Psoas muscle (tissue), 8 donors: ENCODE results near the gene WNT6. TPM values are rescaled to one million over a fixed set of nuclear protein-coding genes. Genes with fewer than 3 reads are reported as not detected.
A peak's percentile ranks its signal among the peaks of the same experiment; 100 is the strongest.

ENCODE experiments used
- ATAC-seq, 4 donors: fragments of 200-7000 bp; cut with Tn5 transposase; one replicate each; pipeline ENCODE4 v1.9.1; 2020; ENCODE audit warnings: moderate library complexity in 3 of 4, mild to moderate bottlenecking in 2 of 4
- DNase-seq, 2 donors: peaks; one replicate each; pipeline ENCODE4 v3.0.0-alpha.2; 2020
- H3K27ac ChIP-seq: fragments of 200-600 bp; one replicate; pipeline ENCODE4 v1.8.0; 2022
- H3K27me3 ChIP-seq, 3 donors: fragments of 200-600 bp in 1 of 3; one replicate each; pipeline versions ENCODE4 v1.6.1 to v1.8.0; 2013 to 2022; ENCODE audit warnings: low read length in 2 of 3, mild to moderate bottlenecking in 2 of 3, moderate library complexity in 1 of 3; ENCODE audit not compliant: insufficient read depth in 3 of 3
- H3K36me3 ChIP-seq, 2 donors: fragments of 200-600 bp in 1 of 2; one replicate each; pipeline versions ENCODE4 v1.6.1 to v1.8.0; 2013 to 2022; ENCODE audit warnings: low read depth in 1 of 2, mild to moderate bottlenecking in 1 of 2, moderate library complexity in 1 of 2; ENCODE audit not compliant: insufficient read depth in 1 of 2
- H3K4me1 ChIP-seq: fragments of 200-600 bp; one replicate; pipeline ENCODE4 v1.8.0; 2022
- H3K4me3 ChIP-seq: fragments of 200-600 bp; one replicate; pipeline ENCODE4 v1.8.0; 2022; ENCODE audit warnings: mild to moderate bottlenecking
- H3K9me3 ChIP-seq: fragments of 200-600 bp; one replicate; pipeline ENCODE4 v1.8.0; 2022
- WGBS, 3 donors: extraction: QIAGEN DNeasy Blood & Tissue Kit; methylation state at CpG; one replicate each; pipeline versions ENCODE4 v1.1.6 to v1.1.7; 2013; 5-methylcytosine and 5-hydroxymethylcytosine counted together
- intact Hi-C, 2 donors: fragments of 100-400 bp; cut with DNase I; formaldehyde crosslinking; loops; one replicate each; pipeline versions ENCODE4 v1.11.0 to v1.14.2; 2022
- polyA plus RNA-seq, 3 donors: library from polyadenylated mRNA; stranded (reverse); fragments of 200-250 nt; gene quantifications; one replicate each; pipeline ENCODE4 v1.2.3, GENCODE V29; 2013
- total RNA-seq, 4 donors: library from RNA; stranded (reverse); fragmentation: NEBNext Ultra II Directional in 2 of 4; extraction: Animal tissue kit (Norgen Biotek cat#: 25700) in 2 of 4; gene quantifications; one replicate each; pipeline versions ENCODE4 v1.2.1 to v1.2.4, GENCODE V29; 2021 to 2023
- TF ChIP-seq, protein P1 (sequence below): fragments of 200-600 bp; IDR thresholded peaks from one replicate; pipeline ENCODE4 v1.8.0; 2022; ENCODE audit warnings: antibody characterized with exemption
- donor health status: healthy with polysubstance abuse.
- donor health status: DM: no; HTN: no; CAD: no; lungs with moderate emphysema.
- donor health status: Bipolar disorder and iron deficiency.
- donor health status: healthy.
- donor health status: DM: yes; HTN: yes; CAD: no.
- donor health status: DM: no; HTN: no; CAD: no.
- donor health status: DM: no; HTN: no; CAD: no.
- donor health status: DM: yes; HTN: yes; CAD: no.

Gene WNT6
- total and polyA plus RNA-seq, 7 donors: 0.05 to 1.0 (median 0.20) TPM

DNA sequence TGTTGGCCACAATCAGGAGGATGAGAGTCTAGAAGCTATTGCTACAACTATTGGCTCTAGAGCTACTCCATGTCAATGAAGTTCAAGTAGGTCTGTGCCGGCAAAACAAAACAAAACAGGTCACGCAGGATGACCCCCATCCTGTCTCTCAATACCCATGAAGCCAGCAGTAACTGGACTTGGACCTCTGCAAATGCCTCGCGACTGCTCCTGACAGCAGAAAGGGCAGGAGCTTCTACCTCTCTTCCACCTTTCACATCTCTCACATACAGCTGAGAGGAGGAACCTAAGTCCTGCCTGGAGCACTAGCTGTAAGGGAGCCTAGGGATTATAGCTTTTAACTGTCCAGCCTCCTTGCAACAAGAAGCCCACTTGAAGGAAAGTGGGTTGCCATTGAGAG is 44.0 kb upstream of the WNT6 start:
- ATAC-seq (no peak), DNase-seq (no peak)
- WGBS, 3 donors: 87 to 89% (median 89%) methylated on average over 4 of the region's 4 CpGs
- intact Hi-C loops: no loop called here
- Histone ChIP-seq H3K27me3 (no peaks in the 10 kb centered on the region), H3K27ac (peak overlapping the region; percentile 75), H3K4me1 (peaks cover 25% of the 10 kb centered on the region), H3K9me3 (no peaks in the 10 kb centered on the region), H3K36me3 (peaks cover 0 to 40% of the 10 kb centered on the region in 2 donors), H3K4me3 (no peak overlapping the region)
- TF ChIP-seq, protein P1, sequence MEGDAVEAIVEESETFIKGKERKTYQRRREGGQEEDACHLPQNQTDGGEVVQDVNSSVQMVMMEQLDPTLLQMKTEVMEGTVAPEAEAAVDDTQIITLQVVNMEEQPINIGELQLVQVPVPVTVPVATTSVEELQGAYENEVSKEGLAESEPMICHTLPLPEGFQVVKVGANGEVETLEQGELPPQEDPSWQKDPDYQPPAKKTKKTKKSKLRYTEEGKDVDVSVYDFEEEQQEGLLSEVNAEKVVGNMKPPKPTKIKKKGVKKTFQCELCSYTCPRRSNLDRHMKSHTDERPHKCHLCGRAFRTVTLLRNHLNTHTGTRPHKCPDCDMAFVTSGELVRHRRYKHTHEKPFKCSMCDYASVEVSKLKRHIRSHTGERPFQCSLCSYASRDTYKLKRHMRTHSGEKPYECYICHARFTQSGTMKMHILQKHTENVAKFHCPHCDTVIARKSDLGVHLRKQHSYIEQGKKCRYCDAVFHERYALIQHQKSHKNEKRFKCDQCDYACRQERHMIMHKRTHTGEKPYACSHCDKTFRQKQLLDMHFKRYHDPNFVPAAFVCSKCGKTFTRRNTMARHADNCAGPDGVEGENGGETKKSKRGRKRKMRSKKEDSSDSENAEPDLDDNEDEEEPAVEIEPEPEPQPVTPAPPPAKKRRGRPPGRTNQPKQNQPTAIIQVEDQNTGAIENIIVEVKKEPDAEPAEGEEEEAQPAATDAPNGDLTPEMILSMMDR: no peak

DNA sequence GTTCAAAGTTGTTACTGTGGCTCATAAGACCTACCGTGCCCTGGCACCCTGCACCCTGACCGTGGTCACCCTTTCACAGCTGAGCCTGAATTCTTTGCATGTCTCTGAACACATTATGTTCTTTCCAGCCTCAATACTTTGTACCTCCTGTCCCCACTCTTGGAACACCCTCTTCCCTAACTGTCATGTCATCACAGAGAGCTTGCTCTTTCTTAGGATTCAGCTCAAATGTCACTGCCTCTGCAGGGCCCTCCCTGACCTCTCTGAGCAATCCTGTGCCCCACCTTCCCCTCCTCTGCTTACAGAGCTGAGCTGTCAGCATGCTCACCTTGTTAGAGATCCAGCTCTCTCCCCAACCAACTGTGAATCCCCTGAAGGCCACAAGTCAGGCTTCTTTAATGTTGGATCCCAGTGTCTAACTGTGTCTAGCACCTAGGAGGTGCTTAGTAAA is 43.0 kb upstream of the WNT6 start:
- Histone ChIP-seq H3K27ac (peak overlapping the region; percentile 75), H3K9me3 (no peaks in the 10 kb centered on the region), H3K27me3 (no peaks in the 10 kb centered on the region), H3K4me1 (peaks cover 18% of the 10 kb centered on the region), H3K4me3 (no peak overlapping the region), H3K36me3 (peaks cover 0 to 40% of the 10 kb centered on the region in 2 donors)
- DNase-seq: peak; percentile 44 to 88
- intact Hi-C loops: no loop called here
- 22 to 40% (median 30%) methylated on average over 2 of the region's 2 CpGs for WGBS, 3 donors
- ATAC-seq: peak; percentile 64 to 88 (median 76)
- TF ChIP-seq, protein P1: no peak

DNA sequence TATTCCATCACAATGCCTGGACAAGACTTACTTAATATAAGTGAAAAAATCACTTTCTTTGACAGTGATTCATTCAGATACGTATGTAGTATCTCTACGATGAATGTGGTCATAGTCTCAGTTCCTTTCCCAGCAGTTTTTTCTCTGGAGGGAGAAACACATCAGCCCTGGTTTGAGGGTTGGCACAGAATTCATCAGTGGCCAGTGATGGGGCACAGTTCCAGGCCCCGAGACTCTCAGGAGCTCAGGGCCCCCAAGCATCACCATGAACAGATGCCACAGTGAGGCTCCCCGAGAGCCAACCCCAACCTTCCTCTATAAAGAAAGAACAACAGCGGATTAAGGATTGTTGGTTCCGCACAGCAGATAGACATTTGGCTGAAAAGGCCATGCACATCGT is 40.5 kb upstream of the WNT6 start:
- intact Hi-C loops: no loop called here

DNA sequence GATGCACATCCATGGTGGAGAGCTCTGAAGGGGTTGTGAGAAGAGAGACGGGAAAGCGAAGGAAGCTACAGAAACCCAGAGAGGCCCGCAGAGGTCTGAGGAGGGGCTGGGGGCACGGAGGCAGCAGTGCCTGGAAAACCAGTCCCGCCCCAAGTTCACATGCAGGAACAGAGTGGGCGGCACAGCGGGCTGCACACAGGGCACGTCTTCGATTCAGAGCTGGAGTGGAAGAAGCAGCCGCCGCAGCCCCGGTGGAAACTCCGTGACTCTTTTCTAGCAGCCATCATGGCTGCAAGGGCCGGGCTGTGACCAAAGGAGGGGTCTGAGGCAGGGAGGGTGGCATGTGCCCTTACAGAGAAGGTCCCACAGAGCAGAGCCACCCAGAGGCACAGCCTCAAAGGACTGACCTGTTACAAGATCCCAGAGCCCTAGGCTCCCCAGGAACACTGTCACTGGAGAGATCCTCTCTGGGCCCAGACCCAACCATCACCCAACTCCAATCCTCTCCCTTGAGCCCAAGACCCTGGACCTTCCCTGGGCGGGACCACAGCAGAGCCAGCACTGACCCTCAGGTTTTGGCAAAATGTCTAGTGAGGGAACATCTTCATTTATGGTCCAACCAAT is 38.7 kb upstream of the WNT6 start:
- 66 to 95% (median 78%) methylated on average over 15 of the region's 15 CpGs for WGBS, 3 donors
- Histone ChIP-seq H3K4me3 (no peak overlapping the region), H3K36me3 (peaks cover 0 to 10% of the 10 kb centered on the region in 2 donors), H3K4me1 (peaks cover 29% of the 10 kb centered on the region), H3K9me3 (no peaks in the 10 kb centered on the region), H3K27ac (peak overlapping the region; percentile 66), H3K27me3 (no peaks in the 10 kb centered on the region)
- TF ChIP-seq, protein P1: no peak
- intact Hi-C loops: no loop called here
- no peak for DNase-seq
- peak in 1 of 4 donors; percentile 7 for ATAC-seq

More for the DNA sequence above, 40.5 kb upstream of the WNT6 start:
- Histone ChIP-seq H3K27me3 (no peaks in the 10 kb centered on the region), H3K9me3 (no peaks in the 10 kb centered on the region), H3K4me1 (peaks cover 22% of the 10 kb centered on the region), H3K4me3 (no peak overlapping the region), H3K36me3 (peaks cover 0 to 26% of the 10 kb centered on the region in 2 donors), H3K27ac (peak overlapping the region; percentile 75)
- ATAC-seq (no peak), DNase-seq (no peak)
- TF ChIP-seq, protein P1: no peak
- WGBS, 3 donors: 60 to 80% (median 67%) methylated on average over 7 of the region's 7 CpGs
